Left ventricle myocardium inferior (tissue), 1 donor: Measurements from ENCODE around the gene APPL2. TPM values are rescaled to one million over a fixed set of nuclear protein-coding genes. Genes with fewer than 3 reads are reported as not detected.

Experiments
- DNase-seq: peaks from one replicate; pipeline ENCODE4 v3.0.0-alpha.2; 2020
- H3K27ac ChIP-seq: fragments of 200-600 bp; replicated peaks from 2 replicates; pipeline ENCODE4 v1.8.0; 2021
- H3K27me3 ChIP-seq: fragments of 200-600 bp; 2 replicates; pipeline ENCODE4 v1.8.0; 2021; ENCODE audit warnings: low read depth
- H3K36me3 ChIP-seq: fragments of 200-600 bp; 2 replicates; pipeline ENCODE4 v1.8.0; 2021
- H3K4me1 ChIP-seq: fragments of 200-600 bp; 2 replicates; pipeline ENCODE4 v1.8.0; 2021
- H3K4me3 ChIP-seq: fragments of 200-600 bp; 2 replicates; pipeline ENCODE4 v1.8.0; 2021; ENCODE audit warnings: mild to moderate bottlenecking, moderate library complexity
- H3K9me3 ChIP-seq: fragments of 200-600 bp; replicated peaks from 2 replicates; pipeline ENCODE4 v1.8.0; 2021
- CTCF ChIP-seq: fragments of 200-600 bp; IDR thresholded peaks from 2 replicates; pipeline ENCODE4 v1.8.0; 2021; ENCODE audit warnings: antibody characterized with exemption, mild to moderate bottlenecking, borderline replicate concordance
- intact Hi-C: fragments of 100-400 bp; cut with micrococcal nuclease; formaldehyde crosslinking; loops from one replicate; pipeline ENCODE4 v1.11.0; 2022
- total RNA-seq: library from RNA; stranded (reverse); fragmentation: NEBNext Ultra II Directional; extraction: Animal tissue kit (Norgen Biotek cat#: 25700); gene quantifications from one replicate; pipeline ENCODE4 v1.2.1, GENCODE V29; 2021
- donor health status: DM: no; HTN: yes; CAD: no; lungs with severe emphysema.

Gene APPL2
- total RNA-seq, 1 donor from 2014 or later: 19.8 TPM

DNA sequence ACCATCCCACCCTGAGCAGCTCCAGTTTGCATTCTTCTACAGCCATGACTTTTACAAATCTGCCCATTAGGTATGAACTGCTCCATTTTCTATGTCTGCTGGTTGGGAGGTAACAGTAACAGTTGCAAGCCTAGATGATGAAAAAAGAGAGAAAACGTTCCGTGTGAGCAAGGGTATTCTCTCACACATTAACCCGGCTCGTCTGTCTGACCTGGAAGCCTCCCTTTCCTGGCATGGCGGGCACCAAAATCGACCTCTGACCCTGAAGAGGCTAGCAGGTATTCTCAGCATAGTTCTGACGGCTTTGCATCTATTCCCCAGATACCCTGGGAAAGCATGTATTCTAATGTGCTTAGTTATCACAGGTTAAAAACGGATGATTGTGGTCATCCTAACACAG is 31.8 kb downstream of the APPL2 start:
- Histone ChIP-seq H3K27ac (no peak overlapping the region), H3K4me3 (no peak overlapping the region), H3K36me3 (peaks cover 92% of the 10 kb centered on the region), H3K9me3 (no peaks in the 10 kb centered on the region), H3K4me1 (peaks cover 20% of the 10 kb centered on the region), H3K27me3 (no peaks in the 10 kb centered on the region)
- TF ChIP-seq CTCF: no peak
- DNase-seq: no peak
- intact Hi-C loops: no loop called here

- H3K27me3 ChIP-seq: no peaks in the 10 kb centered on the region
- no peak overlapping the region for H3K4me3 ChIP-seq
- TF ChIP-seq CTCF: no peak
- peaks cover 12% of the 10 kb centered on the region for H3K4me1 ChIP-seq
- H3K36me3 ChIP-seq: peaks cover 92% of the 10 kb centered on the region
- DNase-seq: no peak
- no peaks in the 10 kb centered on the region for H3K9me3 ChIP-seq
- no peak overlapping the region for H3K27ac ChIP-seq
- intact Hi-C loops: no loop called here
Measured at GRCh38 chr12:105202202-105202601, 33.8 kb downstream of the APPL2 start.

DNA sequence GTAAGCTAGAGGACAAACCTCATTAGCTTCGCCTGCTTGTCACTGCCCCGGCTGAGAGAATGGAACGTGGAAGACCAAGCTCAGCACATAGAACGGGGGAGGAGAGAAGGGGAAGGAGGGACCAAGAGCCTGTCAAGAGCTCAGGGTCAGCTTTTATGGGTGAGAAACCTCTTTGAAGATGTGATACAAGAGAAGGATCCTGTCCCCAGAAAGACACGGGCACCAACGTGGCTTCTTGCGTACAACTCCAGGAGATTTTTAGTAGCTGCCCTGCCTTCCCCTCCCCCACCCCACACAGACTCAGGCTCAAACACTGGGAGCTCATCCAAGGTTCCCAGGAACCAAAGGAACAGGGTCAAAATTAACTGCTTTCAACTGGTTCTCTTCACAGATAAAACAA is 34.7 kb downstream of the APPL2 start:
- no peaks in the 10 kb centered on the region for H3K27me3 ChIP-seq
- no peak for DNase-seq
- no peak for TF ChIP-seq CTCF
- no peak overlapping the region for H3K27ac ChIP-seq
- intact Hi-C loops: no loop called here
- H3K9me3 ChIP-seq: no peaks in the 10 kb centered on the region
- no peak overlapping the region for H3K4me3 ChIP-seq
- peaks cover 12% of the 10 kb centered on the region for H3K4me1 ChIP-seq
- H3K36me3 ChIP-seq: peaks cover 91% of the 10 kb centered on the region

- DNase-seq: no peak
- no peak overlapping the region for H3K27ac ChIP-seq
- no peaks in the 10 kb centered on the region for H3K9me3 ChIP-seq
- H3K4me1 ChIP-seq: peaks cover 12% of the 10 kb centered on the region
- H3K27me3 ChIP-seq: no peaks in the 10 kb centered on the region
- no peak overlapping the region for H3K4me3 ChIP-seq
- peaks cover 90% of the 10 kb centered on the region for H3K36me3 ChIP-seq
- intact Hi-C loops: no loop called here
- TF ChIP-seq CTCF: no peak
Measured at GRCh38 chr12:105200385-105200784, 35.6 kb downstream of the APPL2 start.

- Histone ChIP-seq H3K27me3 (no peaks in the 10 kb centered on the region), H3K36me3 (peaks cover 90% of the 10 kb centered on the region), H3K4me1 (peaks cover 12% of the 10 kb centered on the region), H3K9me3 (no peaks in the 10 kb centered on the region), H3K27ac (no peak overlapping the region), H3K4me3 (no peak overlapping the region)
- intact Hi-C loops: no loop called here
- DNase-seq: no peak
- no peak for TF ChIP-seq CTCF
Measured at GRCh38 chr12:105198961-105199360, 37.0 kb downstream of the APPL2 start.

- DNase-seq: no peak
- Histone ChIP-seq H3K27ac (no peak overlapping the region), H3K9me3 (no peaks in the 10 kb centered on the region), H3K36me3 (peaks cover 92% of the 10 kb centered on the region), H3K4me1 (peaks cover 6% of the 10 kb centered on the region), H3K4me3 (no peak overlapping the region), H3K27me3 (no peaks in the 10 kb centered on the region)
- intact Hi-C loops: no loop called here
- no peak for TF ChIP-seq CTCF
Measured at GRCh38 chr12:105196090-105196489, 39.9 kb downstream of the APPL2 start.
